Activated gamma-delta T cell treated with anti-CD3 and anti-CD28 coated beads, Interleukin-2, amount 50 U/mL, for 16 hours (primary cell): Measurements from ENCODE around the gene HRH3.

Experiments used
- DNase-seq: peaks from one replicate; pipeline ENCODE4 v3.0.0-alpha.2; 2020; ENCODE audit warnings: low read depth

HRH3 gene

GRCh38 chr20:62215020-62215990 is 4.8 kb downstream of the HRH3 start:
- DNase-seq, result no peak

GRCh38 chr20:62214067-62214466 is 6.0 kb downstream of the HRH3 start:
- DNase-seq, result no peak

- DNase-seq, result no peak
Observed at GRCh38 chr20:62212299-62212698, 7.8 kb downstream of the HRH3 start.

GRCh38 chr20:62211769-62212288 is 8.2 kb downstream of the HRH3 start:
- DNase-seq, result no peak

- no peak for DNase-seq
Observed at GRCh38 chr20:62211216-62211615, 8.9 kb downstream of the HRH3 start.

GRCh38 chr20:62210496-62210855 is 9.6 kb downstream of the HRH3 start:
- no peak for DNase-seq

- DNase-seq, result no peak
Observed at GRCh38 chr20:62209850-62210495, 10.1 kb downstream of the HRH3 start.

- no peak for DNase-seq
Observed at GRCh38 chr20:62208795-62209755, 11.0 kb downstream of the HRH3 start.

- DNase-seq, result no peak
Observed at GRCh38 chr20:62208061-62208794, 11.8 kb downstream of the HRH3 start.

- DNase-seq, result no peak
Observed at GRCh38 chr20:62206388-62206775, 13.7 kb downstream of the HRH3 start.

- no peak for DNase-seq
Observed at GRCh38 chr20:62205618-62206387, 14.3 kb downstream of the HRH3 start.

GRCh38 chr20:62203378-62204030 is 16.6 kb downstream of the HRH3 start:
- no peak for DNase-seq

- DNase-seq, result no peak
Observed at GRCh38 chr20:62202676-62203377, 17.3 kb downstream of the HRH3 start.

GRCh38 chr20:62202083-62202395 is 18.0 kb downstream of the HRH3 start:
- no peak for DNase-seq

GRCh38 chr20:62201173-62202082 is 18.6 kb downstream of the HRH3 start:
- no peak for DNase-seq

GRCh38 chr20:62200491-62201172 is 19.4 kb downstream of the HRH3 start:
- DNase-seq, result no peak

GRCh38 chr20:62198931-62199330 is 21.1 kb downstream of the HRH3 start:
- no peak for DNase-seq

GRCh38 chr20:62198496-62198895 is 21.6 kb downstream of the HRH3 start:
- DNase-seq, result no peak
